ENCODE data around the gene SORCS3.

SORCS3 gene

DNA sequence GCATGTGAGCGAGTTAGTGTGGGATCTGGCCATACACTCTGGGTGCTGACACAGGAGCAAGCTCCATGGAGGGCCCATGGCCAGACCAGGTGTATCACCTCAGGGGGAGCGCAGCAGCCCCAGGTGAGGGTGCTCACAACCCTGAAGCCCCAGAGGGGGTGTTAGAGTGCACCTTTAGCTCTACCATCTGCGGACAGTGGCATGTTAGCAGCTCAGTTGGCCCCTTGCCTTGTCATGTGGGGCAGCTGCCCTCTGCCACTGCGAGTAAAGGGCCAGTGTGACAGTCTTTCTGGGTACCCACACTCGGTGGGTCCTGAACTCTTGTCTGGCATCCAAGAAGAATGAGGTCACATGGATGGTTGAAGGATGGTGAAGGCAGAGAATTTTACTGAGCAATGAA lies 600.2 kb downstream of the SORCS3 start:
- no peak for TF ChIP-seq CTCF (conservative IDR thresholded peaks at IDR 0.05; ENCODE audit: low read depth, low read length)
- Histone ChIP-seq H2AFZ (ENCODE audit: low read depth) (no peak overlapping the region), H3K27ac (no peak overlapping the region), H3K4me3 (IDR thresholded peaks at IDR 0.05; ENCODE audit: insufficient read depth, low read depth, low read length) (no peak overlapping the region), H3K4me2 (no peak overlapping the region), H3K79me2 (ENCODE audit: insufficient read depth, low read depth) (no peaks in the 10 kb centered on the region), H4K20me1 (ENCODE audit: insufficient read depth) (no peaks in the 10 kb centered on the region), H3K4me1 (ENCODE audit: low read depth, poor library complexity, severe bottlenecking) (no peaks in the 10 kb centered on the region), H3K27me3 (ENCODE audit: insufficient read depth, low read depth) (no peaks in the 10 kb centered on the region), H3K9ac (no peak overlapping the region), H3K36me3 (ENCODE audit: insufficient read depth) (no peaks in the 10 kb centered on the region)

DNA sequence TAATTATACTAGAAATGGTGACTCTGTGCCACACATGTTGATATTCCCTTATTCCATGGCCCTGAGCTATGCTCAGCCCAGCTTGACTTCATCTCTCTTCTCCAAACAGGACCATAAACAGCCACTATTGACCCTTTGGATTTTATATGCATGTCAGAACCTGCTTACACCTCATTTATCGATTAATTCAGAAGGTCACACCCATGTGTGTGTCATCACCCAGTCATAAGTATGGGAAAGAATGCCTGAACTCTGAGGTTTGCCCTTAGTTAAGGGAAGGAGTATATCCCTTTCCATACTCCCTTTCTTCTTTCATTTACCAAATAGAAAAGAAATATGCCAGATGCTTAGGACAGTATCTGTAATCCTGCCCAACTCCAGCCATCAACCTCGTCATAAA lies 602.3 kb downstream of the SORCS3 start:
- Histone ChIP-seq H3K9ac (no peak overlapping the region), H3K36me3 (ENCODE audit: insufficient read depth) (no peaks in the 10 kb centered on the region), H2AFZ (ENCODE audit: low read depth) (no peak overlapping the region), H4K20me1 (ENCODE audit: insufficient read depth) (no peaks in the 10 kb centered on the region), H3K4me1 (ENCODE audit: low read depth, poor library complexity, severe bottlenecking) (no peaks in the 10 kb centered on the region), H3K27ac (no peak overlapping the region), H3K4me3 (IDR thresholded peaks at IDR 0.05; ENCODE audit: insufficient read depth, low read depth, low read length) (no peak overlapping the region), H3K79me2 (ENCODE audit: insufficient read depth, low read depth) (no peaks in the 10 kb centered on the region), H3K27me3 (ENCODE audit: insufficient read depth, low read depth) (no peaks in the 10 kb centered on the region), H3K4me2 (no peak overlapping the region)
- TF ChIP-seq CTCF (conservative IDR thresholded peaks at IDR 0.05; ENCODE audit: low read depth, low read length) = no peak

GRCh38 chr10:105243825-105244224 lies 602.7 kb downstream of the SORCS3 start:
- H3K79me2 ChIP-seq (ENCODE audit: insufficient read depth, low read depth) = no peaks in the 10 kb centered on the region
- H3K4me3 ChIP-seq (IDR thresholded peaks at IDR 0.05; ENCODE audit: insufficient read depth, low read depth, low read length) = no peak overlapping the region
- no peak overlapping the region for H3K27ac ChIP-seq
- no peak overlapping the region for H2AFZ ChIP-seq (ENCODE audit: low read depth)
- H3K4me2 ChIP-seq = no peak overlapping the region
- no peaks in the 10 kb centered on the region for H3K4me1 ChIP-seq (ENCODE audit: low read depth, poor library complexity, severe bottlenecking)
- H3K36me3 ChIP-seq (ENCODE audit: insufficient read depth) = no peaks in the 10 kb centered on the region
- H4K20me1 ChIP-seq (ENCODE audit: insufficient read depth) = no peaks in the 10 kb centered on the region
- no peaks in the 10 kb centered on the region for H3K27me3 ChIP-seq (ENCODE audit: insufficient read depth, low read depth)
- TF ChIP-seq CTCF (conservative IDR thresholded peaks at IDR 0.05; ENCODE audit: low read depth, low read length) = no peak
- no peak overlapping the region for H3K9ac ChIP-seq

GRCh38 chr10:105247831-105248499 lies 606.9 kb downstream of the SORCS3 start:
- no peaks in the 10 kb centered on the region for H4K20me1 ChIP-seq (ENCODE audit: insufficient read depth)
- no peak overlapping the region for H3K4me3 ChIP-seq (IDR thresholded peaks at IDR 0.05; ENCODE audit: insufficient read depth, low read depth, low read length)
- H3K27ac ChIP-seq = no peak overlapping the region
- H3K4me2 ChIP-seq = no peak overlapping the region
- H3K27me3 ChIP-seq (ENCODE audit: insufficient read depth, low read depth) = no peaks in the 10 kb centered on the region
- no peaks in the 10 kb centered on the region for H3K4me1 ChIP-seq (ENCODE audit: low read depth, poor library complexity, severe bottlenecking)
- H3K36me3 ChIP-seq (ENCODE audit: insufficient read depth) = no peaks in the 10 kb centered on the region
- no peak overlapping the region for H2AFZ ChIP-seq (ENCODE audit: low read depth)
- no peak overlapping the region for H3K9ac ChIP-seq
- H3K79me2 ChIP-seq (ENCODE audit: insufficient read depth, low read depth) = no peaks in the 10 kb centered on the region
- no peak for TF ChIP-seq CTCF (conservative IDR thresholded peaks at IDR 0.05; ENCODE audit: low read depth, low read length)
